GM12874 (cell line): ENCODE data around the gene PRDM16.

Source experiments
- TF ChIP-seq, protein P1 (sequence below): IDR thresholded peaks from 2 replicates; pipeline ENCODE4 v1.5.1; 2011; ENCODE audit warnings: low read depth, mild to moderate bottlenecking, control low read depth, low read length, moderate library complexity; ENCODE audit not compliant: insufficient read depth

PRDM16 gene

DNA sequence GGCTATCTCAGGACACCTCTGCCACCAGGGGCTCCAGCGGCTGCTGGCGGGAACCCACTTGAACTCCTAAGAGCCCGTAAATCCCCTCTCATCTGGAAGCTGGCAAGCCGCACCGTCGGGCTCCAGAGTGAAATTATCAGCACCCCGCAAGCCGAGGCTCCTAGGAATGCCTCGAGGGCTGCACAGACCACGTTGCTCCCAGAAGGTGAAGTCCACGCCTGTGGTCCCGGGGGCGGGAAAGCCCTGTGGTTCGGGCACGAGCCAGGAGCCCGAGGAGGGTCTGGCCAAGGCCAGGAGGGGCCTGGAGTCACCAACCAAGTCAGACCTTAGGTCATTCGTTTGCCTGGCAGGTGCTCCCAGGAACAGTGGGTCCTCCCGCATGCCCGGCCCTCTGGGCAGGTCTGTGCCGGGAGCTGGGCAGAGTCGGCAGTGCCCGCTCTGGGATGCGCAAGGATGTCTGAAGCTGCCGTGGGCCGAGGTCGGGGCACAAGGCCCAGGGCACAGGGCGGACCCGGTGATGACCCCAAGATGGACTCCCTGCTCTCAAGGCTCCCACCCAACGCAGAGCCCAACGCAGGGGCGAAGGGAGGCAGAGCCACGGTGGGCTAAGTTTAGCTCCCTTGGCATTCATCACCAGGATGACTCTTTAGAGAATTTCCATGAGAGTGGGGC is 38.9 kb upstream of the PRDM16 start:
- TF ChIP-seq, protein P1, sequence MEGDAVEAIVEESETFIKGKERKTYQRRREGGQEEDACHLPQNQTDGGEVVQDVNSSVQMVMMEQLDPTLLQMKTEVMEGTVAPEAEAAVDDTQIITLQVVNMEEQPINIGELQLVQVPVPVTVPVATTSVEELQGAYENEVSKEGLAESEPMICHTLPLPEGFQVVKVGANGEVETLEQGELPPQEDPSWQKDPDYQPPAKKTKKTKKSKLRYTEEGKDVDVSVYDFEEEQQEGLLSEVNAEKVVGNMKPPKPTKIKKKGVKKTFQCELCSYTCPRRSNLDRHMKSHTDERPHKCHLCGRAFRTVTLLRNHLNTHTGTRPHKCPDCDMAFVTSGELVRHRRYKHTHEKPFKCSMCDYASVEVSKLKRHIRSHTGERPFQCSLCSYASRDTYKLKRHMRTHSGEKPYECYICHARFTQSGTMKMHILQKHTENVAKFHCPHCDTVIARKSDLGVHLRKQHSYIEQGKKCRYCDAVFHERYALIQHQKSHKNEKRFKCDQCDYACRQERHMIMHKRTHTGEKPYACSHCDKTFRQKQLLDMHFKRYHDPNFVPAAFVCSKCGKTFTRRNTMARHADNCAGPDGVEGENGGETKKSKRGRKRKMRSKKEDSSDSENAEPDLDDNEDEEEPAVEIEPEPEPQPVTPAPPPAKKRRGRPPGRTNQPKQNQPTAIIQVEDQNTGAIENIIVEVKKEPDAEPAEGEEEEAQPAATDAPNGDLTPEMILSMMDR = no peak

DNA sequence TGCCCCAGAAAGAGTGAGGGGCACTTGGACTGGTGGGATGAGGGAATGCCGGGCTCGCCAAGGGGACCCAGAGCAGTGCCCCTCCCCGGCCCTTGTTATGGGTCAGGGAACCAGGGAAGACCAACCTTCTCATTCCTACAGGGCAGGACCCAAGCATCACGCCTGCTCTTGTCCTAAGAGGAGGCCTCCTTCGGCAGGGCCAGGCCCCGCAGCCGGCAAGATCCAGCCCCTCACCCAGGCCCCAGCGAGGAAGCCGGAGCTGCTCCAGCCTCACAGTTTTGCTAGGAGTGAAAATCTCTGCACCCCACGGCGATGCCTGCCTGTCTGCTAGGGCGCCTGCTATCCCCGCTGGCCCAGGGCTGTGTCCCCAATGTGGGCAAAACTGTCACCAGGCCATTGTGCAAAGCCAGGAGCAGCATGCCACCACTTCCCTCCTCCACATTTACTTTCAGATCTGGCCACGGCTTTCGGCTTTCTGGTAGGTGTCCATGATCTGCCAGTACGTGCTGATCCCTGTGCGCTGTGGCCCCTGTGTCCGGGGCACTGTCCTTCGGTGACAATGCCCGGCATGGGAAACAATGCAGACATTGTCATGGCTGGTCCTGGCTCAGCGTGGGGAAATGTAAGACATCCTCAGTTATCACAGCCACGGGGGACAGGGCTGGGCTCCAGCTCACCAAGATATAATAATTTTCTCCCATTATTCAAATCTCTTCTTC is 38.2 kb upstream of the PRDM16 start:
- TF ChIP-seq, protein P1 = no peak

DNA sequence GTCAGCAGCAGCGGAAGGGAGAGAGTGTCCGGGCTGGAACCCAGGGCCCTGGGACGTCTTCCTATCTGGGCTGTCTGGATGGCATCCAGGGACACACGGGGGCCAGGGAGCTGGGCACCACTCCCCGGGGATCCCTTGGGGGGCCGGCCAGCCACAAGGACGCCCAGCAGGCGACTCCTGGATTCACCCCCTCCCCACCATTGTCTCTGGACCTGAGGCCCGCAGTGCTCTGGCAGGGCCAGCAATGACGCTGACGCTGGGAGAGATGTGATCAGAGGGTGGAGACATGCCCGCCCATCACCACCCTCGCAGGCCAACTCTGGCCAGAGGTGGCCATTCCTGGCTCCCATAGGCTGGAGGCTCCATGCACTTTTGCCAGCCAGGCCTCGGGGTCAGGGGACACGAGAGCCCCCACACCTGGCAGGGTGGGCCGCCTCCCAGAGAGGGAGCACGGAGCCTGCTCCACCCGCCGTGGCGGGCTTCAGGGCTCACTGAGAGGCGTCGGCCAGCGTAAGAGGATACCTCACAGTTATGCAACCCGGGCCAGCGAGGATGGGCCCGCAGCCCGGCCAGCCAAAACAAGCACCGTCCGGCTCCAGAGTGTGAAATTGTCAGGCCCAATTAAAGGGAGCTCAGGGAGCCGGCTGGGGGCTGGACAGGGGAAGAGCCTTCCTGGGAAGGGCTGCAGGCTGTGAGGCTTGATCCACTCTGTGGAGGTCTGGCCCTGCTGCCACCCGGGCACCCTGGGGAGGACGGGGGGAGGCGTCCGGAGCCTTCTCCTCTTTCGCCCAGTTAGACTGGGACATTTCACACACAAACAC is 37.4 kb upstream of the PRDM16 start:
- TF ChIP-seq, protein P1 = no peak

DNA sequence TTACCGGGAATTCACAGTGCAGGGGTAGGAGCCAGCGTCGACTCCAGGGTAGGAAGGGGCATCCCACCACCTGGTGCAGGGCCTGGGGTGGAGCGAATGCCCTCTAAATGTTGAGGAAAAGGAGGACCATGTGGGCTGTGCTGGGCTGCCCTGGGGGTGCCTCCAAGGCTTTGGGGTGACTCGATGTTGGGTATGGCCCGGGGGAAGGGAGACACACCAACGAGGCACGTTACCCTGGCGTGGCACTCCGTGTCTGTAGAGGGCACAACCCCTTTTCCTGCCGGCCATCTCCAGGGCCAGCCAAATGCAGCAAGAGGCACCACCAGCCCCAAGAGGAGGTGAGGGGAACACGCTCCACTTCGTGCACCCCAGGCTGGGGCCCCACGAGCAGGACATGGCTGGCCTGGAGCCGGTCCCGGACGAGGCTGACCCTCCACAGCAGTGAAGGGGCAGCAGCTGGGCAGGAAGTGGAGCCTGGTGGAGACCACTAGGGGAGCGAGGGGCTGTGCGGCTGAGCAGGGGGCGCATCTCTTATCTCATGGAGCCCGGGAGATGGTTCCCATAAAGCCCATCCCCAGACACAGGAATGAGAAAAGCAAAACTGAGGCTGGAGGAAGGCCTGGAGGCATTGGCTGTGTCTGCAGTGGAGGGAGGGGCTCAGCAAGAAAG is 36.5 kb upstream of the PRDM16 start:
- TF ChIP-seq, protein P1 = no peak

DNA sequence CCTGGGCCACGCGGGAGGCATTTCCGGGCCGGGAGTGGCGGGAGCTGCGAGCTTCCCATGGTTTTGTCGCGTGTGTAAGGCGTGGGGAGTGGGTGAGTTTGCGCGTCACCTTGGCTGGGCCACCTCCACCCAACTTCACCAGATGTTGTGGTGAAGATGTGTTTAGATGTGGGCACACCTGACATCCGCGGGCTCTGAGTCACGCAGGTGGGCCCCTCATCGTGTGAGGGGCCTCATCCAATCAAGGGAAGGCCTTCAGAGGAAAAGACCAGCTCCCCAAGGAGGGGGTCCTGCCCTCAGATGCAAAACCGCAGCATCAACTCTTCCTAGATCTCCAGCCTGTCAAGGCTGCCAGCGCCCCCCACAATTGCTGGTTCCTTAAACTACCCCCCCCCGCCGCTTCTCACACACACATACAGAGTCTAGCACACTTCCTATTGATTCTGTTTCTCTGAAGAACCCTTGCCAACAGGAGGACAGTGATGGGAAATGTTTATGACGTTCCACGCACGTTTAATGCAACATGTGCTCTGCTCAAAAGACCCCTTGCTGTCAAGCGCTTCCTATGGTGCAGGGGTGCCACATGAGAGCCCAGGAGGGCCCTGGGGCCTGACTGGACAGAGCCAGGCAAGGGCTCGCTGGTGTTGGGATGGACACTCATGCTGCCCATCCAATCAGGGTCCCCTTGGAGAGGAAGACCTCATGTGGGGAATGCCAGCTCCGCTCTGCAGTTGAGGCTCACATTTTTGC is 35.8 kb upstream of the PRDM16 start:
- TF ChIP-seq, protein P1 = no peak

DNA sequence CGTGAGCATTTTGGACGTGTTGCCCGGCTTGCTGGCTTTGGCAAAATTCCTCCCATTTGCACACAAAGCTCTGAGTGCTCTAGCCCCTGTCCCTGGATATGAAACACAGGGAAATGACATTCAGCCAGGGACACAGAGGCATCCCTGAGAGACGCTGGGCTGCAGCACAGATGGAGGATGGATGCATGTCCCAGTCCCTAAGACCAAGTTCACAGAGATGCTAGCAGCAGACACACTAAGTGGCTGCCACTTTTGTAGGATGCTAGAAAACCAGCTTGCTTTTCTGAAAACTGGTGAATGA is 35.3 kb upstream of the PRDM16 start:
- TF ChIP-seq, protein P1 = no peak
